Measurements from ENCODE around the gene GRHPR.
"Not testable (repeated sequence)": the region's sequence is repeated elsewhere in the genome, so short reads cannot be mapped to it uniquely, and the experiment has no call there.

The GRHPR gene

GRCh38 chr9:37420271-37421215 is 2.0 kb upstream of the GRHPR start:
- no peak for DNase-seq (ENCODE audit: extremely low read depth in 1 of 2, low read depth in 1 of 2)

DNA sequence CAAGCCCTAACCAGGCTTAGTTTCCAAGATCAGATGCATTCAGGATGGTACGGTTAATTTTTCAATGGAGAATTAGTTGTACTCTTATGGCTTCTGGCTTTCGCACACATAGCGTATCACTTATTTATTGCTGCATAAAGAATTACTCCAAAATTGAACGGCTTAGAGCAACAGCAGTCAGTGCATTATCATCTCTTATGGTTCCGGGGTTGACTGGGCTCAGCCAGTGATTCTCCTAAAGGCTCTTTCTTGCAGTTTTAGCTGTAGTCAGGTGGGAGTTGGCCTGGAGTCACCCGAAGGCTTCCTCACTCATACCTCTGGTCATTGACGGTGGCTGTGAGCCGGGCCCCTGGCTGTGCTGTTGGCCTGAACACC is 595 bp upstream of the GRHPR start:
- no peak for DNase-seq (ENCODE audit: extremely low read depth in 1 of 2, low read depth in 1 of 2)

DNA sequence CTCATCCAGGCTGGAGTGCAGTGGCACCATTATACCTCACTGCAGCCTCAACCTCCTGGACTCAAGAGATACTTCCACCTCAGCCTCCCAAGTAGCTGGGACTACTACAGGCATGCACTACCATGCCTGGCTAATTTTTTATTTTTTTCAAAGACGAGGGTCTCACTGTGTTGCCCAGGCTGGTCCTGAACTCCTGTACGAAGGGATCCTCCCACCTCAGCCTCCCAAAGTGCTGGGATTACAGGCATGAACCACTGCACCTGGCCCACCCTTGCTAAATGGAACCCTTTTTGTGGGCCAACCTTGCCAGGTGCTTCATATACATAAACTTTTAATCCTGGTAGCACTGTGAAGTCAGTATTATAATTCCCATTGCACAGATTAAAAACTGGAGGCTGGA is 1.0 kb downstream of the GRHPR start:
- no peak for DNase-seq (ENCODE audit: extremely low read depth in 1 of 2, low read depth in 1 of 2)

DNA sequence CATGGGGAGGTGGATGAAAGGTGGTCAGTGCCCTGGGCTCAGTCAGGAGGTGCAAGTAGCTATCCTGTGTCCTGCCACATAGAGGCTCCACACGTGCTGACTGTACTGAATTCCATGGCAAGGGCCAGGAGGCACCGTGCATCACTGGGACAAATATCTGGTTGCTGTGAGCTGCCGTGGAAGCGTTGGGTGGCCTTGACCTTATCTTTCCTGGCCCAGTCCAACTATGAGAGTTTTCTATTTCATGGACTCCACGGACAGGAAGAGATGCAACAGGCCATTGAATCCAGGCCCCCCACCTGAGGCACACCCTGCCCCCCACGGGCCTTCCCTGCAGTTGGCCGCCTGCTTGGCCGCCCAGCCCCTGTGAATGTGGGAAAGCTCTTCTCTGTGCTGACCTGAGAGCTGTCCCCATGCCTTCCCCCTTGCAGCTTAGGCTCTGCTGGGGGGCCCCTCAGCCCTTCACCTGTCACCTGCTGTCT is 1.7 kb downstream of the GRHPR start:
- no peak for DNase-seq (ENCODE audit: extremely low read depth in 1 of 2, low read depth in 1 of 2)

- no peak for DNase-seq (ENCODE audit: extremely low read depth in 1 of 2, low read depth in 1 of 2)
Measured at GRCh38 chr9:37424686-37425297, 2.3 kb downstream of the GRHPR start.

GRCh38 chr9:37425298-37425752 is 2.8 kb downstream of the GRHPR start:
- DNase-seq (ENCODE audit: extremely low read depth in 1 of 2, low read depth in 1 of 2) = no peak

DNA sequence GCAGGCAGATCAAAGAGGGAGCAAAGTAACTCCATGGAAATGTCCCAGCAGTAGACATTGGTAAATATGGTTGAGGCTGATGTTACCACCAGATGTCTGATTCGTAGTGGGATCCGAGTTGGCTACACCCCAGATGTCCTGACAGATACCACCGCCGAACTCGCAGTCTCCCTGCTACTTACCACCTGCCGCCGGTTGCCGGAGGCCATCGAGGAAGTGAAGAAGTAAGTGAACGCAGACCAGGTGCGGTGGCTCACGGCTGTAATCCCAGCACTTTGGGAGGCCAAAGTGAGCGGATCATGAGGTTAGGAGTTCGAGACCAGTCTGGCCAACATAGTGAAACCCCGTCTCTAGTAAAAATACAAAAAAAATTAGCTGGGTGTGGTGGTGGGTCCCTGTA is 3.9 kb downstream of the GRHPR start:
- not testable (repeated sequence) for DNase-seq (ENCODE audit: extremely low read depth in 1 of 2, low read depth in 1 of 2)

DNA sequence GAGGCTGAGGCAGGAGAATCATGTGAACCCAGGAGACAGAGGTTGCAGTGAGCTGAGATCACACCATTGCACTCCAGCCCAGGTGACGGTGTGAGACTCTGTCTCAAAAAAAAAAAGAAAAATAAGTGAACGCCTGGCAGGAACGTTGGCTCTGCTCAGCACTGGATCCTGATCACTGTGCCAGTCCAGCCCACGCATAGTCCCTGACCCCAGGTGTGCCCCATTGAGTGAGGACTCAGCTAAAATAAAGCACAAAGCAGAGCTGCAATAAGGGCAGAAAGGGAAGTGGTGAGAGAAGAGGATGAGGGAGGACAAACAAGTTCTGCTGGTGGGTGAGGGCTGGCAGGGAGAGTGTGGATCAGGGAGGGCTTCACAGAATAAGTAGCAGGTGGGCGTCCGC is 4.3 kb downstream of the GRHPR start:
- DNase-seq (ENCODE audit: extremely low read depth in 1 of 2, low read depth in 1 of 2) = no peak

- DNase-seq (ENCODE audit: extremely low read depth in 1 of 2, low read depth in 1 of 2) = no peak
Measured at GRCh38 chr9:37428345-37428744, 5.8 kb downstream of the GRHPR start.

GRCh38 chr9:37429441-37430285 is 7.2 kb downstream of the GRHPR start:
- DNase-seq (ENCODE audit: extremely low read depth in 1 of 2, low read depth in 1 of 2) = no peak

DNA sequence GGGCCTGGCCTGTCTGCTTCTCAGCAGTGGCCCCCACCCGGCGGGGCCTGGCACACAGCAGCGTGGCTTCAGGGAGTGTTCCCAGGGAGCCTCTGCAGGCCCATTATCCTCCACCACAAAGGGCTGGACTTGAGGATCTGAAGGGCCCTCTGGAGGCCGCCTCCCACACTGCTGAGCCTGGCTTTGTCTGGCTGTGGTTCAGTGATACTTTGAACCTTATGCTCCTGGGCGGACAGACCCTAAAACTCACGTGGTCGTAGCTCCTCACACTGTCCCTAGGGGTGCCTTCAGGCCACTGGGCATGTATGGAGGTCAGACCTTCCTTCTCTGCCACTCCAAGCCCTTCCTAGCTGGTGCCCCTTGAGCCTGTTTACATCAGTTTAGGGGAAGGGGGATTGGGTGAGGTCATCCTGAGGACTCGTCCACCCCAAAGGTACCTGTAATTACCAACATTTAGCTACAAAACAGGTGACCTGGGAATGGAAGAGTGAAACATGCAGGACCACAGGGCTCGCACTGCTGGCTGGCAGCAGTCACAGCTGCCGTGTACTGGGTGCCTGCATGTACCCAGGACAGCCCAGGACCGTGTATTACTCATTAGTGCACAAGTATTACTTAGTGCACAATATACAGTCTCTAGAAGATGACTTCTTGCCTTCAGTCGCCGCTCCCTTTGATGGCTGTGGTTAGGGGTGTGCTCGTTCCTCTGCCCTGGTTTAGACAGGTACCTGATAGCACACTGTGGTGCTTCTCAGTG is 8.5 kb downstream of the GRHPR start:
- DNase-seq (ENCODE audit: extremely low read depth in 1 of 2, low read depth in 1 of 2) = no peak

GRCh38 chr9:37432020-37432419 is 9.5 kb downstream of the GRHPR start:
- DNase-seq (ENCODE audit: extremely low read depth in 1 of 2, low read depth in 1 of 2) = no peak

DNA sequence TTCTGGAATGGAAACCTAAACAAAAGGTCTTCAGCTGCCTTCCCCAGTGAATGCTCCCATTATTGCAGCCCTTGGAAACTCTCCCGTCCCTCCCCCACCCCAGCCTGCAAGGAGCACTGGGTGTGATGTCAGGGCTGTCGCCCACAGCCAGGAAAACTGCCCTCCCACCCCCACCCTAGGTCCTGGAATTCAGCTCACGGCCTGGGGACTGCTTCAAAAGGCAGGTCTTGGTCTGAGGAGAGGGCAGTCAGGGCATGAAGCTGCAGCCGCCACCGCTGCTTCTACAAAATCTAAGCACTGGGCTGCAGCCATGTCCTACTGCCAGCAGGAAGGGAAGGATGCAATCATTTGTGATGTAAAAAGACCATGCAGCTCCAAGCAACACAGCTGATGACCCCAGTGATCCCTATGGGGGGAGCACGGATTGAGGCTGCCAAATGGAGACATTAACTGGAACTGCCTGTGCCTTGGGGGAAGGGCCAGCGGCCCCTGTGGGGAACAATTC is 11.4 kb downstream of the GRHPR start:
- no peak for DNase-seq (ENCODE audit: extremely low read depth in 1 of 2, low read depth in 1 of 2)

DNA sequence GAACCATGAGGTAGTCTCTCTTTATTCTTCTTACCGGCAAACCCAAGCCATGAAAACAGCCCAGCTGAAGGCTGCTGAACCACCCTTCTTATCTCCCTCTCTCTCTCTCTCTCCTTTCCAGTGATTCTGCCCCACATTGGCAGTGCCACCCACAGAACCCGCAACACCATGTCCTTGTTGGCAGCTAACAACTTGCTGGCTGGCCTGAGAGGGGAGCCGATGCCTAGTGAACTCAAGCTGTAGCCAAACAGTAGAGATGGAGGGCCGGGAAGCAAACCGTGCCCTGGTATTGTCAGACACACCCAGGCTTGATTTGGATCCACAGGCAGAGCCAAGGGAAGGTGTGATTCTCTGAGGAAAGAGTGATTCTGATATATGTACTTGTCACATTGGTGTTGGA is 14.0 kb downstream of the GRHPR start:
- no peak for DNase-seq (ENCODE audit: extremely low read depth in 1 of 2, low read depth in 1 of 2)

- no peak for DNase-seq (ENCODE audit: extremely low read depth in 1 of 2, low read depth in 1 of 2)
Measured at GRCh38 chr9:37437010-37437409, 14.5 kb downstream of the GRHPR start.

DNA sequence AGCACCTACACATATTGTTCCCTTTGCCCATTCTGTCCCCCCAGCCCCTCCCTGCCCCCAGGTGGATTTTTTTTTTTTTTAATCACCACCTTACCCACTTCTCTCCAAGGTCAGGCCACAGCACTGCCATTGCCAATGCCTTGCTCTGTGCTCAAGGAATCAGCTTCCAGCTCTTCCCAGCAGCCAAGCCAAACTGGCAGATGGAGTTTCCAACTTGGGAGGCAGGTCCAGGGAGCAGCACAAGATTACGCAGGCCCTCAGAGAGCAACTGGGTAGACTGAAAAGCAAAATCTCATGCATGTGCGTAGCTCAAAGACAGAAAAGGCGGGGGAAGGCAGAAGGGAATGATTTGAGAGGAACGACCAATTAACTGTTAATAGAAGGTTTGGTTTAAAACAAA is 15.1 kb downstream of the GRHPR start:
- no peak for DNase-seq (ENCODE audit: extremely low read depth in 1 of 2, low read depth in 1 of 2)

- no peak for DNase-seq (ENCODE audit: extremely low read depth in 1 of 2, low read depth in 1 of 2)
Measured at GRCh38 chr9:37438359-37438758, 15.9 kb downstream of the GRHPR start.

- no peak for DNase-seq (ENCODE audit: extremely low read depth in 1 of 2, low read depth in 1 of 2)
Measured at GRCh38 chr9:37441776-37442370, 19.4 kb downstream of the GRHPR start.

GRCh38 chr9:37442556-37442955 is 20.1 kb downstream of the GRHPR start:
- no peak for DNase-seq (ENCODE audit: extremely low read depth in 1 of 2, low read depth in 1 of 2)

DNA sequence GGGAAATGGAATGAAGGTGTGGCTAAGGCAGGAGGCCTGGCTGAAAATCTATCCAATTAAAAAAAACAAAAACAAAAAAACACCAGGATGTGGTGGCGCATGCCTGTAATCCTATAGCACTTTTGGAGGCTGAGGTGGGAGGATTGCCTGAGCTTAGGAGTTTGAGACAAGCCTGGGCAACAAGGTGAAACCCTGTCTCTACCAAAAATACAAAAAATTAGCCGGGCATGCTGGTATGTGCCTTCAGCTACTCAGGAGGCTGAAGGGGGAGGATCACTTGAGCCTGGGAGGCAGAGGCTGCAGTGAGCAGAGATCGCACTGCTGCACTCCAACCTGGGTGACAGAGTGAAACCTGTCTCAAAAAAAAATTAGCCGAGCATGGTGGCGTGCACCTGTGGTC is 21.1 kb downstream of the GRHPR start:
- no peak for DNase-seq (ENCODE audit: extremely low read depth in 1 of 2, low read depth in 1 of 2)

Data from activated CD8-positive, alpha-beta memory T cell treated with anti-CD3 and anti-CD28 coated beads for 1 hour (primary cell).